ENCODE results near the gene CFHR4.

CFHR4 gene

DNA sequence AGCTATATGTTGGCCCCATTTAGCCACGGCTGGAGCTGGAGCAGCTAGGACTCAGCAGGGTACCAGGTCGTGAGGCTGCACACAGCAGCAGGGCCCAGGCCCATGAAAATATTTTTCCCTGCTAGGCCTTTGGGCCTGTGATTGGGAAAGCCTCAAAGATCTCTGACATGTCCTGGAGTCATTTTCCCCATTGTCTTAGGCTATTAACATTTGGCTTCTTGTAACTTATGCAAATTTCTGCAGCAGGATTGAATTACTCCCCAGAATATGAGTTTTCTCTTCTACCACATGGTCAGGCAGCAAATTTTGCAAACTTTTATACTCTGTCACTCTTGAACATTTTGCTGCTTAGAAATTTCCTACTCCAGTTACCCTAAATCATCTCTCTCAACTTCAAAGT is 66.9 kb downstream of the CFHR4 start:
- TF ChIP-seq CTCF (IDR thresholded peaks at IDR 0.05; ENCODE audit: extremely low read depth, missing control alignments) = no peak
- DNase-seq (ENCODE audit: low spot score) = no peak

GRCh38 chr1:196955926-196956325 is 68.1 kb downstream of the CFHR4 start:
- TF ChIP-seq CTCF (IDR thresholded peaks at IDR 0.05; ENCODE audit: extremely low read depth, missing control alignments) = no peak
- no peak for DNase-seq (ENCODE audit: low spot score)

DNA sequence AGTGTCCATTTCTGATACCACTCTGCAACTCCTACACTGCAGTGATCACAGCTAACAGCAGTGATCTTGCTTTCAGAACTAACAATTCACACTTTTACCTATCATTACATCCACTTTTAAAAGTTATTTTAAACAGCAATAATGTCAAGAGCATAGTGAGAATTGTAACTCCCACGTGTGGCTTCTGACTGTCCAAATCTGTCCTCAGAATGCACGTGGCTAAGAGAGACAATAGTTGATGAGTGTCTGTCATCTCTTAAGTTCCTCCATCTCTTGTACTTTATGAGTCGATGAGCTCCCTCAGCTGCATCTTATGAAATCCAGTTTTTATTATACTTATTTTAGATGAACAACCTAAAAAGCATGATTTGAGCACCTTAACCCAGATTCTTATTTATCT is 73.0 kb downstream of the CFHR4 start:
- TF ChIP-seq CTCF (IDR thresholded peaks at IDR 0.05; ENCODE audit: extremely low read depth, missing control alignments) = no peak
- no peak for DNase-seq (ENCODE audit: low spot score)

Data from GM20000 (cell line).